Transverse colon (tissue), 4 donors: ENCODE measurements around the gene PTPN18.

Source experiments
- EP300 ChIP-seq: sonication (generic); formaldehyde crosslinking; IDR thresholded peaks from one replicate; pipeline ENCODE4 v1.6.1; 2017; ENCODE audit warnings: antibody characterized with exemption, low read depth
- POLR2A ChIP-seq: fragments of 450-650 bp; IDR thresholded peaks from one replicate; pipeline ENCODE4 v1.6.1; 2016; ENCODE audit warnings: antibody characterized with exemption, mild to moderate bottlenecking, moderate library complexity
- POLR2AphosphoS5 ChIP-seq, 3 donors: sonication (generic); formaldehyde crosslinking; IDR thresholded peaks; one replicate each; pipeline ENCODE4 v1.6.1; 2016; ENCODE audit warnings: antibody characterized with exemption in 3 of 3
- TF ChIP-seq, protein P1 (sequence below), 5 experiments: fragments of 200-600 bp in 3 of 5; fragments of 450-650 bp in 2 of 5; sonication (generic) in 3 of 5; IDR thresholded peaks; 1 replicate in 2 of 5; 2 replicates in 3 of 5; pipeline ENCODE4 v1.5.1; 2016 to 2017; ENCODE audit warnings: antibody characterized with exemption in 5 of 5, inconsistent platforms in 3 of 5, mild to moderate bottlenecking in 2 of 5, moderate library complexity in 1 of 5

DNA sequence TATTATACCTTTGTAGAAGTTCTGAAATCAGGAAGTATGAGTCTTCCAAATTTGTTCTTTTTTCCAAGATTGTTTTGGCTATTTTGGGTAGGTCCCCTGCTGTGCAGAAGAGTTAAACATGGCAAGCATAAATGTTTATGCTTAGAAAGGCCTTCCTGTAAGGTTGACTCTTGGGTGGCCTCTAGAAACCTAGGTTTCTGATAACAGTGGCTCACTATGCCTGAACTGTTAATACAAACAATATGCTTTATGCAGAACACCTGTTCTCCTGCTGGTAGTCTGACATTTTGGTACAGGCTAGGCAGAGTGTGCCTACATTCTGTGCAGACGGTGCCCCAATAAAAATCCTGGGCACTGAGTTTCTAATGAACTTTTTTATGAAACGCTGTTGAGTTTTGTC lies 10.1 kb downstream of the PTPN18 start:
- TF ChIP-seq, protein P1, sequence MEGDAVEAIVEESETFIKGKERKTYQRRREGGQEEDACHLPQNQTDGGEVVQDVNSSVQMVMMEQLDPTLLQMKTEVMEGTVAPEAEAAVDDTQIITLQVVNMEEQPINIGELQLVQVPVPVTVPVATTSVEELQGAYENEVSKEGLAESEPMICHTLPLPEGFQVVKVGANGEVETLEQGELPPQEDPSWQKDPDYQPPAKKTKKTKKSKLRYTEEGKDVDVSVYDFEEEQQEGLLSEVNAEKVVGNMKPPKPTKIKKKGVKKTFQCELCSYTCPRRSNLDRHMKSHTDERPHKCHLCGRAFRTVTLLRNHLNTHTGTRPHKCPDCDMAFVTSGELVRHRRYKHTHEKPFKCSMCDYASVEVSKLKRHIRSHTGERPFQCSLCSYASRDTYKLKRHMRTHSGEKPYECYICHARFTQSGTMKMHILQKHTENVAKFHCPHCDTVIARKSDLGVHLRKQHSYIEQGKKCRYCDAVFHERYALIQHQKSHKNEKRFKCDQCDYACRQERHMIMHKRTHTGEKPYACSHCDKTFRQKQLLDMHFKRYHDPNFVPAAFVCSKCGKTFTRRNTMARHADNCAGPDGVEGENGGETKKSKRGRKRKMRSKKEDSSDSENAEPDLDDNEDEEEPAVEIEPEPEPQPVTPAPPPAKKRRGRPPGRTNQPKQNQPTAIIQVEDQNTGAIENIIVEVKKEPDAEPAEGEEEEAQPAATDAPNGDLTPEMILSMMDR (IDR thresholded peaks at IDR 0.05): no peak
- no peak for TF ChIP-seq POLR2A
- no peak for TF ChIP-seq EP300
- TF ChIP-seq POLR2AphosphoS5 (IDR thresholded peaks at IDR 0.05): no peak
